ENCODE results near the gene BBS9.
"Not testable (repeated sequence)": the region's sequence is repeated elsewhere in the genome, so short reads cannot be mapped to it uniquely, and the experiment has no call there.

BBS9 gene

GRCh38 chr7:33466203-33466602, 336.8 kb downstream of the BBS9 start:
- no peak overlapping the region for H3K4me3 ChIP-seq (ENCODE audit: low read depth, low read length)
- no peak for DNase-seq (ENCODE audit: low read depth)
- TF ChIP-seq CTCF (IDR thresholded peaks at IDR 0.05; ENCODE audit: low read depth, low read length, missing control alignments): no peak

GRCh38 chr7:33471636-33472242, 342.4 kb downstream of the BBS9 start:
- no peak for DNase-seq (ENCODE audit: low read depth)
- TF ChIP-seq CTCF (IDR thresholded peaks at IDR 0.05; ENCODE audit: low read depth, low read length, missing control alignments): no peak

GRCh38 chr7:33472348-33473025, 343.1 kb downstream of the BBS9 start:
- no peak for DNase-seq (ENCODE audit: low read depth)
- no peak overlapping the region for H3K4me3 ChIP-seq (ENCODE audit: low read depth, low read length)
- TF ChIP-seq CTCF (IDR thresholded peaks at IDR 0.05; ENCODE audit: low read depth, low read length, missing control alignments): no peak

More at GRCh38 chr7:33471636-33472242, 342.4 kb downstream of the BBS9 start:
- H3K4me3 ChIP-seq (ENCODE audit: low read depth, low read length): no peak overlapping the region

- DNase-seq (ENCODE audit: low read depth): no peak
These were observed 348.5 kb downstream of the BBS9 start for GRCh38 chr7:33477719-33478480.

GRCh38 chr7:33484476-33484875, 355.1 kb downstream of the BBS9 start:
- H3K4me3 ChIP-seq (ENCODE audit: low read depth, low read length); DNase-seq (ENCODE audit: low read depth): not testable (repeated sequence)

More at GRCh38 chr7:33477719-33478480, 348.5 kb downstream of the BBS9 start:
- no peak overlapping the region for H3K4me3 ChIP-seq (ENCODE audit: low read depth, low read length)
- no peak for TF ChIP-seq CTCF (IDR thresholded peaks at IDR 0.05; ENCODE audit: low read depth, low read length, missing control alignments)

- TF ChIP-seq CTCF (IDR thresholded peaks at IDR 0.05; ENCODE audit: low read depth, low read length, missing control alignments): no peak
- no peak for DNase-seq (ENCODE audit: low read depth)
- no peak overlapping the region for H3K4me3 ChIP-seq (ENCODE audit: low read depth, low read length)
These were observed 356.6 kb downstream of the BBS9 start for GRCh38 chr7:33485747-33486493.

GRCh38 chr7:33486633-33487032, 357.3 kb downstream of the BBS9 start:
- no peak for DNase-seq (ENCODE audit: low read depth)
- H3K4me3 ChIP-seq (ENCODE audit: low read depth, low read length): no peak overlapping the region
- no peak for TF ChIP-seq CTCF (IDR thresholded peaks at IDR 0.05; ENCODE audit: low read depth, low read length, missing control alignments)

Measured in GM12864 (cell line).